Stomach (tissue), 9 donors: ENCODE results near the gene PTPMT1. TPM values are rescaled to one million over a fixed set of nuclear protein-coding genes. Genes with fewer than 3 reads are reported as not detected.
"Not testable (repeated sequence)": the region's sequence is repeated elsewhere in the genome, so short reads cannot be mapped to it uniquely, and the experiment has no call there.

Source experiments
- DNase-seq, 2 donors: peaks; one replicate each; pipeline versions ENCODE4 v3.0.0 to v3.0.0-alpha.2; 2013 to 2019
- H3K27ac ChIP-seq, 5 donors: fragments of 200-600 bp in 4 of 5; sonication (generic) in 4 of 5; one replicate each; pipeline ENCODE4 v1.5.1; 2013 to 2019; ENCODE audit warnings: mild to moderate bottlenecking in 1 of 5, moderate library complexity in 1 of 5
- H3K27me3 ChIP-seq, 3 donors: fragments of 200-600 bp; sonication (generic); one replicate each; pipeline ENCODE4 v1.5.1; 2017 to 2019; ENCODE audit warnings: mixed run types in 1 of 3
- H3K36me3 ChIP-seq, 4 donors: fragments of 200-600 bp; sonication (generic); 1 replicate in 3 of 4; 2 replicates in 1 of 4; pipeline ENCODE4 v1.5.1; 2016 to 2019
- H3K4me1 ChIP-seq, 4 donors: fragments of 200-600 bp; sonication (generic); one replicate each; pipeline ENCODE4 v1.5.1; 2016 to 2019
- H3K4me3 ChIP-seq, 4 donors: fragments of 200-600 bp; sonication (generic) in 3 of 4; one replicate each; pipeline ENCODE4 v1.5.1; 2016 to 2019; ENCODE audit warnings: mild to moderate bottlenecking in 1 of 4
- H3K9me3 ChIP-seq, 4 donors: fragments of 200-600 bp; sonication (generic); one replicate each; pipeline ENCODE4 v1.5.1; 2016 to 2019
- EP300 ChIP-seq: sonication (generic); formaldehyde crosslinking; IDR thresholded peaks from one replicate; pipeline ENCODE4 v1.6.1; 2017; ENCODE audit warnings: antibody characterized with exemption
- POLR2A ChIP-seq, 4 donors: fragments of 450-650 bp; IDR thresholded peaks; one replicate each; pipeline ENCODE4 v1.6.1; 2016; ENCODE audit warnings: antibody characterized with exemption in 4 of 4, control low read depth in 2 of 4, mild to moderate bottlenecking in 1 of 4, moderate library complexity in 1 of 4
- POLR2AphosphoS5 ChIP-seq, 3 donors: sonication (generic); formaldehyde crosslinking; IDR thresholded peaks; one replicate each; pipeline ENCODE4 v1.6.1; 2016; ENCODE audit warnings: antibody characterized with exemption in 3 of 3
- WGBS, 5 donors: extraction: QIAGEN DNeasy Blood & Tissue Kit in 3 of 5; methylation state at CpG; one replicate each; pipeline versions ENCODE4 v1.1.5 to v1.1.7; 2013 to 2018; 5-methylcytosine and 5-hydroxymethylcytosine counted together
- intact Hi-C: fragments of 100-400 bp; cut with DNase I; formaldehyde crosslinking; loops from one replicate; pipeline ENCODE4 v1.15.1; 2023; ENCODE audit warnings: low total_unique reads
- polyA plus RNA-seq, 3 donors: library from polyadenylated mRNA; stranded (reverse); fragments of 200-250 nt; gene quantifications; one replicate each; pipeline ENCODE4 v1.2.3, GENCODE V29; 2013
- total RNA-seq, 5 donors: library from RNA; depleted of rRNA; stranded (reverse); fragments of >200 nt; gene quantifications; one replicate each; pipeline versions ENCODE4 v1.1.0 to v1.2.3, GENCODE V29; 2014 to 2016
- TF ChIP-seq, protein P1 (sequence below), 7 experiments: fragments of 450-650 bp in 4 of 7; fragments of 200-600 bp in 3 of 7; sonication (generic) in 3 of 7; IDR thresholded peaks; one replicate each; pipeline ENCODE4 v1.5.1; 2016 to 2019; ENCODE audit warnings: antibody characterized with exemption in 7 of 7, control low read depth in 2 of 7, mild to moderate bottlenecking in 1 of 7
- donor health status: healthy with polysubstance abuse.
- donor health status: Bipolar disorder and iron deficiency.
- donor health status: healthy.

PTPMT1 gene
- total and polyA plus RNA-seq, 8 donors, result 36.4 to 126 (median 58.8) TPM

GRCh38 chr11:47552056-47552565 is 13.3 kb upstream of the PTPMT1 start:
- DNase-seq, result peak in 1 of 2 donors; percentile 67
- intact Hi-C loops, result no loop called here
- H3K27me3 ChIP-seq, result no peaks in the 10 kb centered on the region
- no peaks in the 10 kb centered on the region for H3K9me3 ChIP-seq
- peak overlapping the region; percentile 84 to 99 (median 92) for H3K4me3 ChIP-seq
- peaks cover 0 to 4% (median 0%) of the 10 kb centered on the region in 4 donors for H3K36me3 ChIP-seq
- H3K27ac ChIP-seq, result peak overlapping the region; percentile 87 to 97 (median 93)
- TF ChIP-seq EP300 (no peak), POLR2AphosphoS5 (IDR thresholded peaks at IDR 0.05) (no peak)
- TF ChIP-seq, protein P1, sequence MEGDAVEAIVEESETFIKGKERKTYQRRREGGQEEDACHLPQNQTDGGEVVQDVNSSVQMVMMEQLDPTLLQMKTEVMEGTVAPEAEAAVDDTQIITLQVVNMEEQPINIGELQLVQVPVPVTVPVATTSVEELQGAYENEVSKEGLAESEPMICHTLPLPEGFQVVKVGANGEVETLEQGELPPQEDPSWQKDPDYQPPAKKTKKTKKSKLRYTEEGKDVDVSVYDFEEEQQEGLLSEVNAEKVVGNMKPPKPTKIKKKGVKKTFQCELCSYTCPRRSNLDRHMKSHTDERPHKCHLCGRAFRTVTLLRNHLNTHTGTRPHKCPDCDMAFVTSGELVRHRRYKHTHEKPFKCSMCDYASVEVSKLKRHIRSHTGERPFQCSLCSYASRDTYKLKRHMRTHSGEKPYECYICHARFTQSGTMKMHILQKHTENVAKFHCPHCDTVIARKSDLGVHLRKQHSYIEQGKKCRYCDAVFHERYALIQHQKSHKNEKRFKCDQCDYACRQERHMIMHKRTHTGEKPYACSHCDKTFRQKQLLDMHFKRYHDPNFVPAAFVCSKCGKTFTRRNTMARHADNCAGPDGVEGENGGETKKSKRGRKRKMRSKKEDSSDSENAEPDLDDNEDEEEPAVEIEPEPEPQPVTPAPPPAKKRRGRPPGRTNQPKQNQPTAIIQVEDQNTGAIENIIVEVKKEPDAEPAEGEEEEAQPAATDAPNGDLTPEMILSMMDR (IDR thresholded peaks at IDR 0.05), result no peak
- peaks cover 22 to 59% (median 48%) of the 10 kb centered on the region in 4 donors for H3K4me1 ChIP-seq
- 1 to 2% (median 1%) methylated on average over 19 to 22 of the region's 22 CpGs for WGBS, 5 donors

GRCh38 chr11:47552566-47553405 is 12.6 kb upstream of the PTPMT1 start, which contains the start of gene CELF1:
CELF1 (minus strand) TSS chr11:47553132; CDS start chr11:47499523, 53,609 bp downstream.
- intact Hi-C loops, result no loop called here
- WGBS, 5 donors, result 0 to 2% (median 0%) methylated on average over 52 to 87 of the region's 89 CpGs
- peaks cover 15 to 53% (median 42%) of the 10 kb centered on the region in 4 donors for H3K4me1 ChIP-seq
- TF ChIP-seq POLR2A (IDR thresholded peaks at IDR 0.05) (no peak), EP300 (no peak), POLR2AphosphoS5 (IDR thresholded peaks at IDR 0.05) (peak; percentile 38 to 87 (median 76))
- TF ChIP-seq, protein P1 (IDR thresholded peaks at IDR 0.05), result peak in 5 of 7 experiments; percentile 47 to 95 (median 94)
- H3K36me3 ChIP-seq, result peaks cover 0 to 4% (median 0%) of the 10 kb centered on the region in 4 donors
- H3K27me3 ChIP-seq, result no peaks in the 10 kb centered on the region
- peak within 1 kb of the TSS; percentile 84 to 99 (median 92) for H3K4me3 ChIP-seq
- DNase-seq, result peak; percentile 92 to 98
- H3K27ac ChIP-seq, result peak within 1 kb of the TSS; percentile 87 to 97 (median 93)
- H3K9me3 ChIP-seq, result no peaks in the 10 kb centered on the region

GRCh38 chr11:47553406-47553743 is 12.0 kb upstream of the PTPMT1 start:
- peaks cover 11 to 47% (median 36%) of the 10 kb centered on the region in 4 donors for H3K4me1 ChIP-seq
- no peak for TF ChIP-seq POLR2AphosphoS5 (IDR thresholded peaks at IDR 0.05)
- TF ChIP-seq, protein P1 (IDR thresholded peaks at IDR 0.05), result peak in 1 of 7 experiments; percentile 12
- 7 to 10% (median 8%) methylated on average over 9 of the region's 9 CpGs for WGBS, 5 donors
- H3K4me3 ChIP-seq, result peak overlapping the region; percentile 84 to 99 (median 92)
- DNase-seq, result peak in 1 of 2 donors; percentile 27
- H3K27me3 ChIP-seq, result no peaks in the 10 kb centered on the region
- peaks cover 0 to 4% (median 0%) of the 10 kb centered on the region in 4 donors for H3K36me3 ChIP-seq
- intact Hi-C loops, result no loop called here
- peak overlapping the region; percentile 87 to 97 (median 93) for H3K27ac ChIP-seq
- H3K9me3 ChIP-seq, result no peaks in the 10 kb centered on the region

- H3K36me3 ChIP-seq, H3K27ac ChIP-seq, H3K9me3 ChIP-seq, H3K27me3 ChIP-seq, intact Hi-C loops, H3K4me3 ChIP-seq, DNase-seq: not testable (repeated sequence)
- H3K4me1 ChIP-seq, result peaks cover 0 to 10% (median 5%) of the 10 kb centered on the region in 4 donors
- 56 to 74% (median 71%) methylated on average over 12 of the region's 12 CpGs for WGBS, 5 donors
These were observed 8.4 kb upstream of the PTPMT1 start for GRCh38 chr11:47557004-47557403.
